ENCODE data around the gene GGA1.

DNA sequence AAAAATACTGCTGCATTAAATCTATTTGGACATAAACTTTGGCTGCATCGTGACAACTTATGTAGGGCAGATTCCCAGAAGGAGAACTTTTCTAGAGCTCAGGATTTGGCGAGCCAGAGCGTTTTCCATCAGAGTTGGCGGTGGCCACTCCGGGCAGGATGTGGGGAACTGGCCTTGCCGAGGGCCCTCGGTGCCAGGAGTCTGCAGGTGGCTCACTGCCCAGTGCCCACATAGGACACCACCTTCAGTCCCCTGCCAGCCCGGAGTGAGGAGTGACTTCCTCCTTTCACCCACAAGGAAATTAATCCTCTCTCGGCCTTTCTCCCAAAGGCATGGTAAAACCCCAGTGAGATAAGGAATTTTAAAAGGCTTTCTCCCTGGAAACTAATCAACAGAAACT lies 27.1 kb upstream of the GGA1 start:
- TF ChIP-seq POLR2A (IDR thresholded peaks at IDR 0.05; ENCODE audit: low read depth, low read length) (no peak), POLR2AphosphoS5 (IDR thresholded peaks at IDR 0.05; ENCODE audit: low read depth, low read length) (no peak), TAF1 (IDR thresholded peaks at IDR 0.05; ENCODE audit: low read depth, low read length) (no peak)
